Ammon's horn (tissue), 1 donor: Measurements from ENCODE around the gene ALX4.
A peak's percentile ranks its signal among the peaks of the same experiment; 100 is the strongest.

Source experiments
- DNase-seq: peaks from one replicate; pipeline ENCODE4 v3.0.0-alpha.2; 2016; ENCODE audit warnings: low spot score

ALX4 gene

DNA sequence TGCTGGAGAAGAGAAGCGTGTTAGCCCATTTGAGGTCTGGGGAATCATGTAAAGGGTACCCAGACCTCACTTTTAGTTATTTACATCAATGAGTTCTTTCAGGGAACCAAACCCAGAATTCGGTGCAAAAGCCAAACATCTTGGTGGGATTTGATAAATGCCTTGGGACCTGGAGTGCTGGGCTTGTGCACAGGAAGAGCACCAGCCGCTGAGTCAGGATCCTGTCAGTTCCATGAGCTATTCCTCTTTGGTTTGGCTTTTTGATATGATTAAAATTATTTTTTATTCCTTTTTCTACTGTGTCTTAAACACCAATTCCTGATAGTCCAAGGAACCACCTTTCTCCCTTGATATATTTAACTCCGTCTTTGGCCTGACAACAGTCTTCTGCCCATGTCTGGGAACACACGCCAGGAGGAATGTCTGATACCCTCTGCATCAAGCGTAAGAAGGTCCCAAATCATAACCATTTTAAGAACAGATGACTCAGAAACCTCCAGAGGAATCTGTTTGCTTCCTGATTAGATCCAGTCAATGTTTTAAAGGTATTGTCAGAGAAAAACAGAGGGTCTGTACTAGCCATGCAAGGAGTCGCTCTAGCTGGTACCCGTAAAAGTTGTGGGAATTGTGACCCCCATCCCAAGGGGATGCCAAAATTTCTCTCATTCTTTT, 65.2 kb downstream of the ALX4 start:
- DNase-seq: no peak

- no peak for DNase-seq
Observed at GRCh38 chr11:44243595-44244343, 66.2 kb downstream of the ALX4 start.

DNA sequence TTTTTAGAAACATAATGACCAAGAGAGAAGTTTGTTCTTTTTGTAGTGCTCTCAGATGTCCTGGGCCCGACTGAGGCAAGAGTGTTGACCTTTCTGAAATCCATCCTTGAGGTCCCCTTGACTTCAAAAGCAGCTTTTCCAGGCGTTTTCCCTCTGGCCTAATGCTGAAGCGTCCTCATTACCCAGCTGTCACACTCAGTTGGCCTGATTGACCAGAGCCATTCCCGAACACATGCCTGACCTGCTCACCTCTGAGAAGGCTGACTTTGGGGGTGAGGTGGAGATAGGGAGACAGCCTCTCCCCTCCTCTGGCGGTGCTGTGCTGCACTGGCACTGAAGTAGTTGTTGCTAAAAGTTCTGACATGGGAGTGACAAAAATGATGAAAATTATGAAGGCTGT, 66.9 kb downstream of the ALX4 start:
- DNase-seq: no peak

DNA sequence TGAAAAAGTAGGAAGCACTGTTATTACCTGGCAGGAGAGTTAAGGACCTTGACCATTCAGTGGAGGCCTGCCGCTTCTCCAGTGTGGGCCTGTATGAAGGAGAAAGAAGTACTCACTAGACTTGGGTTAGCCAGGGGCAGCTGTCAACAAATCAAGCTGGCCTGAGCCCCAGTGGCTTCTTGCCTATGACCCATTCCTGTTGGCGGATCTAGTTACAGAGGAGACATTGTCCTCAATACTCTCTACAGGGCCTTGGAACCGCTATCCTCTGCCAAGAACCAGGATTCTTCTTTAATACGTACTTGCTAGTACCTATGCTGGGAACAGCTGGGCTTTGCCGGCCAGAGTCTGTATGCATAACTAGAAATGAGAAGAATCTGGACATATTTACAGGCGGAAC, 68.1 kb downstream of the ALX4 start:
- DNase-seq: peak; percentile 43

DNA sequence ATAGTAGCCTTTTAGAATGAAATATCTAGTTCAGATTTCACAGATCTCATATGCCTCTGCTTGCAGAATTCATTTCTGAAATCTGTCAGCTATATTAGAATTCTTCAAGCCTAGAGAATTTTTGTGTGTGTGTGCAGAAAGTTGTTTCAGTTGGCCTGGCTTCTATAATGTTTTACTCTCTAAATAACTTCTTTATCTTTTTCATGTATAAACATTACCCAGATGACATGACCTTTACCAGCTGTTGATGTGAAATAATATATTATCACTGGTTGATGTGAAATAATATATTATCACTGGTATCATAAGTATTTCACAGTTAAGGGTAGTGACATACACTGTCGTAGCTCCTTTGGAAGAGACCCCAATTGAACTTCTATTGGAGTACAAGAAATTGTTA, 72.8 kb downstream of the ALX4 start:
- no peak for DNase-seq

GRCh38 chr11:44236296-44236695, 73.6 kb downstream of the ALX4 start:
- no peak for DNase-seq

- no peak for DNase-seq
Observed at GRCh38 chr11:44235765-44236201, 74.2 kb downstream of the ALX4 start.

- no peak for DNase-seq
Observed at GRCh38 chr11:44229624-44230023, 80.3 kb downstream of the ALX4 start.

DNA sequence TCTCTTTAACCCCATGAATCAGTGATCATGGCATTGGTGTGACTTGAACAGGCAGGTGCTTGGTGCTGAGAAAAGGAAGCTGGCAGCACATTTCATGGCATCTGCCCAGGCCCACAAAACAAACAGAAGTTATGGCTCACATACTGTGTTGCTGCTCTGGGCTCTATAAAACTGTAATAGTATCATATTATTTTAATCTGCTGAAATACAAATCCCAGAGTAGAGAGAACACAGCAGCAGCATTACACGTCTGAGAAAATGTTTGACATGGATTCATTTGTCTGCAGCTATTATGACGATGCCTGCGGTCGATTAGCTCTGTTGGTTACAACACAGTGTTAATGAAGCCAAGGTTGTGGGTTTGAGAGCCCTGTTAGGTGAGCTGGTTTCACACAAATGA, 80.8 kb downstream of the ALX4 start:
- DNase-seq: no peak

- no peak for DNase-seq
Observed at GRCh38 chr11:44228379-44228778, 81.6 kb downstream of the ALX4 start.

- no peak for DNase-seq
Observed at GRCh38 chr11:44226945-44227344, 83.0 kb downstream of the ALX4 start.

GRCh38 chr11:44226490-44226889, 83.4 kb downstream of the ALX4 start:
- no peak for DNase-seq

DNA sequence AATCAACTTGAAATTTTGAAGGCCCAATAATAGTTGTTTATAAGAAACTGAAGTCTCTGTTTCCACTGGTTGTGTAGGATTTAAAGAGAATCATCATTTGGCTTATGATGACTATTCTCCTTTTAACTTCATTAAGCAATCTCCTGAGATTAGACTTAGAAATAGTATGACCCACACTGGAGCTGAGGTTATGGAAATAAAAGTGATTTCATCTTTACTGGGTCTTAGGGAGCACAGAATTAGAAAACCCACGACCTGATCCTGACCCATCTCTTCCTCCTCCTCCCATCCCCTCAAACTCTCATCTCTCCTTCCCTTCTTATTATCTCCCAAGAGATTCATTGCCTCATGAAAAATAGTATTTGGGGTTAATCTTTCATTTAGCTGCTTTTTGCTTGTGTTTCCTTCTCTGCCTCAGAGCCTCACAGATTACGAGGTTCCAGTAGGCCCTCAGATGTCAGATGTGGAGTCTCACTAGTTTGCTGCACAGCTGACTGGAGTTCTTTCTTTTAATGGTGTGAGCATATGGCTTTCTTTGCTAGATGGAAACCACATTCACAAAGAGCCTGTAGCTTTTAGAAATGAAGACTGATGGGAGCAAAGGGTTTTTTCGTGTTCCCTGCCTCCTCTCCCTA, 85.0 kb downstream of the ALX4 start:
- no peak for DNase-seq

DNA sequence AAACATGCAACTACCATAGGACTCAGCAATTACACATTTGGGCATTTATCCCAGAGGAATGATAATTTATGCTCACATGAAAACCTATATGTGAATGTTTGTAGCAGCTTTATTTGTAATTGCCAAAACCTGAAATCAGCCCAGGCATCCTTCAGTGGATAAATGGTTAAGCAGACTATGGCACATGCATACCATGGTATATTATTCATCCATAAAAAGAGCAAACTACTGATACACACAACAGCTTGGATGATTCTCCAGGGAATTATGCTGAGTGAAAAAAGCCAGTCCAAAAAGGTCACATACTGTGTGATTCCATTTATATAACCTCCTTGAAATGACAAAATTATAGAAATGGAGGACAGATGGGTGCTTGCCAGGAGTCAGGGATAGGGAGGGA, 86.7 kb downstream of the ALX4 start:
- DNase-seq: no peak

- DNase-seq: no peak
Observed at GRCh38 chr11:44221992-44222391, 87.9 kb downstream of the ALX4 start.

DNA sequence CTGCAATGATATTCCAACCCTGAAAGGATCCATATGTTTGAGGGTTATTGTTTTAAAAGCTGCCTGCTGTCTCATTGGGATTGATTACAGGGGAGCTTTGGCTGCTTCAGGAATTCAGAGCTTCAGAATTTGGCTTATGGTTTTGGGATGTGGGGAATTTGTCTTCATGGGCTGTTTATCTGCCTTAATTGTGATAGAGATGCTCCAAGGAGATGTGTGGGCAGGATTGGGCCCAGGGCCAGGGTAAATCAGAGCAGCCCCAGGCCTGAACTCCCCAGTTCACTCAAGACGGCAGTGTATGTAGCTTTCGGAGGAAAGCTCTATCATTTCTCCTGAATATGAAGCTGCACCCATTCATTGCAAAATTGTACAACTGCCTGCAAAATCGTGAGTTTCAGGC, 88.5 kb downstream of the ALX4 start:
- no peak for DNase-seq

DNA sequence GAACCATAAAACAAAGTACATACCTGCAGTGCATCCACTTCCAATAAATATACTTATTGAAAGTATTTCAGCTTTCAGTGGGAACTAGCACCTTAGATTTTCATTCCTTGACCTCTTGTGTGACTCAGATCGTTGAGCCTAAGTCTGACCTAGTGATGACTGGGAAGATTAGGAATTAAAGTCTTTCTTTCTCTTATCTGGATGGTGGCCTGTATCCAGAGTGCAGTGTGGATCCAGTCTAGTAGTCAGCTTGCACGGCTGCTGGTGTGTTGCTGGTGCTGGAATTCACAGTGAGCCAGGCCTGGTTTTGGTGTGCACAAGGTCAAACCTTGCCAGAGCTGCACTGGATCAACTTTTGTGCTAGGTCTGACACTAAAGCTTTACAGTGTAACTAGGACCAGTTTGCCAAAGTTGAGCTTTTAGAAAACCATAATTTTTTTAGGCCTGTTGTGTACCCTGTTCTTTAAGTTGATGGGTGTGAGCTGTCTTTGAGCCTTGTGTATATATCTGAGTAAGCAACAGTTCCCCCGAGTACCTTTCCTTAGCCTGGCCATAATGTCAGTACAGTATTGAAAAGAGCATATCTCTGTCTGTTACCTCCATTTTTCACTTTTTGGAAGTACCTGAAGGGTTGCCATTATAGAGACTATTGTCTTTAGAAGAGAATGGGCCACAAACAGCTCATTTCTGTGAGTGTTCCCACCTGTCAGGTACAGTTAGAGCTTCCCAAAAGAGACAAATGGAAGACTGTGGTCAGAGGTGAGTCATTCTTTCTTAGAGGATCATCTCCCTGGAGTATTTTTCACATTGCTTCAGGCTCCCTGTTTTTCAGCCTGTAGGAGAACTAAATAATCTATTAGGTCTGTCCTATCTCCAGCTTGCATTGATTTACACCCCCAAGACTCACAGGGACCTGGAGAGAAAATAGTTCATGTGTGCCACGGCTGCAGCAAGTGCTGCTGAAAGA, 89.8 kb downstream of the ALX4 start:
- no peak for DNase-seq

DNA sequence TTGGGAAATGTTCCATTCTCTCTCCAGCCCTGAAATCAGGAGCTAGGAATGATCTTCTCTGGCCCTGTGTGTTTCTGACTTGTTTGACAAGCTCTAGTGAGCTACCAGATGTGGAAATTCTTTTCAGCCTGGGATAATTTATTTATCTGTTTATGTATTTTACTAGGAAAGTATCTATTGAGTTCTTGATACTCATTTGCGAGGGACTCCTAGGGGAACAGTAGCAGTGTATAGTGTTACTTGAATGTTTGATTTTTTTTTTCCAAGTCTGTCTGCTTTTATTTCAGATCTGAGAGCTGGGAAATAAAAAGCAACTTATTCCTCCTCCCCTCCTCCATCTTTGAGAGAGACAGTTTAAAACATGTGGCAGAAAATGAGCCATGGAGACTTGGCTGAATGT, 92.5 kb downstream of the ALX4 start:
- DNase-seq: no peak

DNA sequence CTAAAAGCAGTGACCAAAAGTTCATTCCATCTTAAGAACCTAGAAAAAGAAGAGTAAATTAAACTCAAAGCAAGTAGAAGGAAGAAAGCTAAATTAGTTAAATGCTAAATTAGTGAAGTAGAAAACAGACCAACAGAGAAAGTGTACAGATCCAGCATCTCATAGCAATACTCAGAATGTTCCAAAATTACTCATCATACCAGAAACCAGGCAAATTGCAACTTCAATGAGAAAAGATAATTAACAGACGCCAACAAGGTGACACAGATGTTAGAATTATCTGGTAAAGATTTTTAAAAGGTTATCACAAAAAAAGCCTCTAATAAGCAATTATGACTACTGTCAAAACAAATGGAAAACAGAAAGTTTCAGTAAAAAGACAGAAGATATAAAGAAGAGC, 96.8 kb downstream of the ALX4 start:
- DNase-seq: no peak

DNA sequence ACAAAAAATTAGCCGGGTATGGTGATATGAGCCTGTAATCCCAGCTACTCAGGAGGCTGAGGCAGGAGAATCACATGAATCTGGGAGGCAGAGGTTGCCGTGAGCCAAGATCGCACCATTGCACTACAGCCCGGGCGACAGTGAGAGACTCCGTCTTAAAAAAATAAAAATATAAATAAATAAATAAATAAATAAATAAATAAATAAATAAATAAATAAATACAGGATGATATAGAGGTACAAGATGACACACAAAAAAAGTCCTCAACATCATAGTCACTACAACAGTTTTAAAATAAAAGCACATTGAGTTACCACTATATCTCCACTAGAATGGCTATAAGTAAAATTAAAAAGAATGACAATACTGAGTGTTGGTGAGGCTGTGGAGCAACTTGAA, 97.8 kb downstream of the ALX4 start:
- DNase-seq: no peak
